CD14-positive monocyte (primary cell): Measurements from ENCODE around the gene PLSCR3. TPM values are rescaled to one million over a fixed set of nuclear protein-coding genes. Genes with fewer than 3 reads are reported as not detected.

Source experiments
- DNase-seq, 3 donors: peaks; one replicate each; pipeline ENCODE4 v3.0.0-alpha.2; 2011 to 2022
- H2AFZ ChIP-seq: 2 replicates; pipeline ENCODE4 v1.6.0; 2012; ENCODE audit warnings: mild to moderate bottlenecking, low read depth, low read length, inconsistent platforms; ENCODE audit not compliant: insufficient read depth, poor library complexity, severe bottlenecking
- H3K27ac ChIP-seq, 2 donors: 1 replicate in 1 of 2; 2 replicates in 1 of 2; pipeline ENCODE4 v1.5.1; 2012 to 2013; ENCODE audit warnings: low read length in 2 of 2, control low read depth in 1 of 2, inconsistent platforms in 1 of 2, low read depth in 1 of 2, mild to moderate bottlenecking in 1 of 2
- H3K27me3 ChIP-seq, 2 donors: one replicate each; pipeline versions ENCODE4 v1.6.0 to v1.6.1; 2011 to 2013; ENCODE audit warnings: low read length in 2 of 2; ENCODE audit not compliant: control insufficient read depth in 2 of 2, insufficient read depth in 2 of 2
- H3K36me3 ChIP-seq, 2 donors: replicated peaks in 1 of 2; 1 replicate in 1 of 2; 2 replicates in 1 of 2; pipeline versions ENCODE4 v1.5.1 to v1.6.1; 2012 to 2013; ENCODE audit warnings: low read length in 2 of 2, control low read depth in 1 of 2, inconsistent platforms in 1 of 2, mild to moderate bottlenecking in 1 of 2; ENCODE audit not compliant: insufficient read depth in 2 of 2, control insufficient read depth in 1 of 2
- H3K4me1 ChIP-seq, 2 donors: 1 replicate in 1 of 2; 2 replicates in 1 of 2; pipeline versions ENCODE4 v1.5.1 to v1.6.1; 2012 to 2013; ENCODE audit warnings: low read length in 2 of 2, control low read depth in 1 of 2, inconsistent platforms in 1 of 2, mild to moderate bottlenecking in 1 of 2, moderate library complexity in 1 of 2; ENCODE audit not compliant: insufficient read depth in 2 of 2, control insufficient read depth in 1 of 2
- H3K4me2 ChIP-seq: replicated peaks from 2 replicates; pipeline ENCODE3; 2012; ENCODE audit warnings: low read length, moderate library complexity, mild to moderate bottlenecking; ENCODE audit not compliant: poor library complexity, severe bottlenecking; ENCODE audit errors: extremely low read depth
- H3K4me3 ChIP-seq, 3 experiments: fragments of 200-600 bp in 1 of 3; sonication (generic) in 1 of 3; replicated peaks in 1 of 3; 1 replicate in 2 of 3; 2 replicates in 1 of 3; pipeline ENCODE4 v1.5.1; 2011 to 2013; ENCODE audit warnings: low read length in 3 of 3, mild to moderate bottlenecking in 3 of 3, control low read depth in 2 of 3, low read depth in 2 of 3, inconsistent platforms in 1 of 3, moderate library complexity in 1 of 3
- H3K79me2 ChIP-seq: 2 replicates; pipeline ENCODE4 v1.6.0; 2012; ENCODE audit warnings: mild to moderate bottlenecking, control low read depth, inconsistent platforms, low read length, moderate library complexity; ENCODE audit not compliant: insufficient read depth
- H3K9ac ChIP-seq: 2 replicates; pipeline ENCODE4 v1.6.0; 2017; ENCODE audit warnings: low read length, mild to moderate bottlenecking; ENCODE audit not compliant: insufficient read depth, poor library complexity, severe bottlenecking
- H3K9me3 ChIP-seq, 2 donors: replicated peaks in 1 of 2; 1 replicate in 1 of 2; 2 replicates in 1 of 2; pipeline versions ENCODE4 v1.5.1 to v1.6.1; 2012 to 2013; ENCODE audit warnings: low read length in 2 of 2, control low read depth in 1 of 2; ENCODE audit not compliant: control insufficient read depth in 1 of 2, insufficient read depth in 1 of 2
- H4K20me1 ChIP-seq: 2 replicates; pipeline ENCODE4 v1.6.0; 2012; ENCODE audit warnings: mild to moderate bottlenecking, low read length, control low read depth, moderate library complexity; ENCODE audit not compliant: insufficient read depth
- H3K27ac Mint-ChIP-seq, 7 donors: one replicate each; pipeline ENCODE4 v1.8.0; 2020; ENCODE audit warnings: mild to moderate bottlenecking in 7 of 7, mixed read lengths in 7 of 7, moderate library complexity in 6 of 7, inconsistent platforms in 2 of 7
- H3K27me3 Mint-ChIP-seq, 3 donors: one replicate each; pipeline ENCODE4 v1.8.0; 2021 to 2022; ENCODE audit warnings: low read depth in 3 of 3, mild to moderate bottlenecking in 3 of 3, mixed read lengths in 3 of 3, moderate library complexity in 3 of 3, inconsistent platforms in 1 of 3
- H3K36me3 Mint-ChIP-seq, 2 donors: one replicate each; pipeline ENCODE4 v1.8.0; 2020; ENCODE audit warnings: mixed read lengths in 2 of 2, inconsistent platforms in 1 of 2, mild to moderate bottlenecking in 1 of 2
- H3K4me1 Mint-ChIP-seq: one replicate; pipeline ENCODE4 v1.8.0; 2020; ENCODE audit warnings: mild to moderate bottlenecking, mixed read lengths
- H3K4me3 Mint-ChIP-seq, 2 donors: one replicate each; pipeline ENCODE4 v1.8.0; 2020; ENCODE audit warnings: mild to moderate bottlenecking in 2 of 2, mixed read lengths in 2 of 2, moderate library complexity in 1 of 2
- H3K9me3 Mint-ChIP-seq, 7 donors: one replicate each; pipeline ENCODE4 v1.8.0; 2020 to 2022; ENCODE audit warnings: mixed read lengths in 7 of 7, mild to moderate bottlenecking in 6 of 7, moderate library complexity in 6 of 7, inconsistent platforms in 2 of 7
- CTCF ChIP-seq: fragments of 200-600 bp; IDR thresholded peaks from one replicate; pipeline ENCODE4 v1.8.0; 2022; ENCODE audit warnings: antibody characterized with exemption, mild to moderate bottlenecking
- WGBS: methylation state at CpG from one replicate; pipeline ENCODE4 v1.1.5; 2013; ENCODE audit warnings: missing lambda C conversion rate; ENCODE audit not compliant: insufficient coverage; 5-methylcytosine and 5-hydroxymethylcytosine counted together
- intact Hi-C, 2 donors: fragments of 100-400 bp; cut with micrococcal nuclease; formaldehyde crosslinking; loops; one replicate each; pipeline versions ENCODE4 v1.15.0 to v1.15.1; 2023
- polyA plus RNA-seq, 3 donors: library from polyadenylated mRNA; depleted of rRNA in 1 of 3; unstranded in 2 of 3; stranded (reverse) in 1 of 3; fragments of 300-500 nt in 2 of 3; fragments of >200 nt in 1 of 3; fragmentation: Illumina TruSeq in 2 of 3; gene quantifications; 1 replicate in 2 of 3; 2 replicates in 1 of 3; pipeline ENCODE4 v1.2.3, GENCODE V29; 2012 to 2021

Gene PLSCR3
- polyA plus RNA-seq, 3 donors = 37.6 to 70.4 (median 45.7) TPM

- H3K36me3 Mint-ChIP-seq = peaks cover 0 to 5% of the 10 kb centered on the region in 2 donors
These were observed 14.5 kb upstream of the PLSCR3 start for GRCh38 chr17:7408863-7409262.

GRCh38 chr17:7408252-7408727, 14.0 kb upstream of the PLSCR3 start:
- WGBS = 45% methylated on average over 56 of the region's 58 CpGs
- DNase-seq = peak in 1 of 3 donors; percentile 7
- peaks cover 37 to 51% (median 50%) of the 10 kb centered on the region in 3 donors for H3K27me3 Mint-ChIP-seq
- peaks cover 0 to 5% of the 10 kb centered on the region in 2 donors for H3K36me3 Mint-ChIP-seq
- no peaks in the 10 kb centered on the region for H3K79me2 ChIP-seq
- no peak overlapping the region for H3K27ac Mint-ChIP-seq
- intact Hi-C loops = loop anchor here in 1 of 2 donors (10.0 kb wide), 1 partner anchor 193 kb away; the partner anchor contains the start of genes ACADVL and DLG4
- TF ChIP-seq CTCF = no peak
- H3K9me3 ChIP-seq = no peaks in the 10 kb centered on the region
- peaks cover 4 to 37% of the 10 kb centered on the region in 2 donors for H3K27me3 ChIP-seq
- peak overlapping the region; percentile 11 for H3K4me2 ChIP-seq
- H3K4me3 ChIP-seq = no peak overlapping the region
- no peaks in the 10 kb centered on the region for H4K20me1 ChIP-seq
- peaks cover 5 to 16% of the 10 kb centered on the region in 2 donors for H3K4me1 ChIP-seq
- H2AFZ ChIP-seq = no peak overlapping the region
- H3K4me3 Mint-ChIP-seq = peak overlapping the region in 1 of 2 donors; percentile 39
- no peaks in the 10 kb centered on the region for H3K36me3 ChIP-seq
- H3K9ac ChIP-seq = no peak overlapping the region
- peaks cover 14% of the 10 kb centered on the region for H3K4me1 Mint-ChIP-seq
- H3K9me3 Mint-ChIP-seq = peaks cover 0 to 8% (median 3%) of the 10 kb centered on the region in 7 donors
- no peak overlapping the region for H3K27ac ChIP-seq

More at GRCh38 chr17:7408863-7409262, 14.5 kb upstream of the PLSCR3 start:
- Histone ChIP-seq H2AFZ (no peak overlapping the region), H3K4me2 (no peak overlapping the region), H3K9me3 (no peaks in the 10 kb centered on the region), H3K27ac (no peak overlapping the region), H4K20me1 (no peaks in the 10 kb centered on the region), H3K9ac (no peak overlapping the region), H3K4me3 (no peak overlapping the region), H3K27me3 (peaks cover 4 to 37% of the 10 kb centered on the region in 2 donors), H3K79me2 (no peaks in the 10 kb centered on the region), H3K4me1 (peaks cover 4 to 12% of the 10 kb centered on the region in 2 donors), H3K36me3 (no peaks in the 10 kb centered on the region)
- no peak overlapping the region for H3K27ac Mint-ChIP-seq
- peaks cover 37 to 51% (median 50%) of the 10 kb centered on the region in 3 donors for H3K27me3 Mint-ChIP-seq
- H3K4me1 Mint-ChIP-seq = peaks cover 13% of the 10 kb centered on the region
- no peak for DNase-seq
- intact Hi-C loops = loop anchor here in 1 of 2 donors (10.0 kb wide), 1 partner anchor 194 kb away; the partner anchor contains the start of genes ACADVL and DLG4
- H3K9me3 Mint-ChIP-seq = peaks cover 0 to 8% (median 3%) of the 10 kb centered on the region in 7 donors
- TF ChIP-seq CTCF = no peak
- 76% methylated on average over 5 of the region's 6 CpGs for WGBS
- peak overlapping the region in 1 of 2 donors; percentile 73 for H3K4me3 Mint-ChIP-seq
